Trophoblast cell (in vitro differentiated cells and primary cell): ENCODE data around the gene BRSK2.

ENCODE experiments used
- DNase-seq, 2 donors: peaks; one replicate each; pipeline ENCODE4 v3.0.0-alpha.2; 2016
- H2AFZ ChIP-seq: 2 replicates; pipeline ENCODE4 v1.6.1; 2013; ENCODE audit warnings: low read length, moderate library complexity, mild to moderate bottlenecking; ENCODE audit not compliant: insufficient read depth, poor library complexity
- H2AK5ac ChIP-seq: 2 replicates; pipeline ENCODE4 v1.6.1; 2013; ENCODE audit warnings: mild to moderate bottlenecking, low read length
- H2BK120ac ChIP-seq: 2 replicates; pipeline ENCODE4 v1.6.1; 2013; ENCODE audit warnings: low read length, mild to moderate bottlenecking, moderate library complexity; ENCODE audit not compliant: insufficient read depth, poor library complexity
- H2BK12ac ChIP-seq: 2 replicates; pipeline ENCODE4 v1.6.1; 2013; ENCODE audit warnings: mild to moderate bottlenecking, low read length, moderate library complexity
- H2BK5ac ChIP-seq: 2 replicates; pipeline ENCODE4 v1.6.1; 2013; ENCODE audit warnings: low read length, low read depth, moderate library complexity, mild to moderate bottlenecking; ENCODE audit not compliant: poor library complexity
- H3K14ac ChIP-seq: 2 replicates; pipeline ENCODE4 v1.6.1; 2013; ENCODE audit warnings: mild to moderate bottlenecking, low read length
- H3K18ac ChIP-seq: 2 replicates; pipeline ENCODE4 v1.6.1; 2013; ENCODE audit warnings: mild to moderate bottlenecking, low read length
- H3K23ac ChIP-seq: 2 replicates; pipeline ENCODE4 v1.6.1; 2013; ENCODE audit warnings: low read length
- H3K27ac ChIP-seq: 2 replicates; pipeline ENCODE4 v1.5.1; 2013; ENCODE audit warnings: low read depth, mild to moderate bottlenecking, inconsistent platforms, low read length, moderate library complexity
- H3K27me3 ChIP-seq: 2 replicates; pipeline ENCODE4 v1.6.1; 2013; ENCODE audit warnings: inconsistent platforms, mild to moderate bottlenecking, low read length, moderate library complexity; ENCODE audit not compliant: insufficient read depth
- H3K36me3 ChIP-seq, 2 experiments: 1 replicate in 1 of 2; 2 replicates in 1 of 2; pipeline ENCODE4 v1.6.1; 2013; ENCODE audit warnings: low read length in 2 of 2, mild to moderate bottlenecking in 2 of 2, moderate library complexity in 1 of 2; ENCODE audit not compliant: insufficient read depth in 2 of 2, control insufficient read depth in 1 of 2
- H3K4ac ChIP-seq: 2 replicates; pipeline ENCODE4 v1.6.1; 2013; ENCODE audit warnings: low read depth, mild to moderate bottlenecking, low read length, moderate library complexity
- H3K4me1 ChIP-seq, 2 experiments: 1 replicate in 1 of 2; 2 replicates in 1 of 2; pipeline ENCODE4 v1.6.1; 2013; ENCODE audit warnings: low read length in 2 of 2, mild to moderate bottlenecking in 2 of 2, moderate library complexity in 1 of 2; ENCODE audit not compliant: insufficient read depth in 2 of 2, control insufficient read depth in 1 of 2
- H3K4me2 ChIP-seq: 2 replicates; pipeline ENCODE4 v1.6.1; 2013; ENCODE audit warnings: inconsistent platforms, mild to moderate bottlenecking, low read length, moderate library complexity
- H3K4me3 ChIP-seq: 2 replicates; pipeline ENCODE4 v1.5.1; 2013; ENCODE audit warnings: mild to moderate bottlenecking, low read depth, low read length, inconsistent platforms
- H3K79me1 ChIP-seq: one replicate; pipeline ENCODE4 v1.6.1; 2013; ENCODE audit warnings: low read length
- H3K79me2 ChIP-seq: 2 replicates; pipeline ENCODE4 v1.6.1; 2013; ENCODE audit warnings: low read length, mild to moderate bottlenecking; ENCODE audit not compliant: control insufficient read depth, insufficient read depth, poor library complexity
- H3K9ac ChIP-seq: 2 replicates; pipeline ENCODE4 v1.6.1; 2013; ENCODE audit warnings: mild to moderate bottlenecking, low read length
- H3K9me3 ChIP-seq: 2 replicates; pipeline ENCODE4 v1.6.1; 2013; ENCODE audit warnings: low read depth, mild to moderate bottlenecking, control low read depth, inconsistent platforms, low read length; ENCODE audit not compliant: insufficient read depth
- H4K12ac ChIP-seq: 2 replicates; pipeline ENCODE4 v1.6.1; 2013; ENCODE audit warnings: low read depth, mild to moderate bottlenecking, low read length, moderate library complexity
- H4K8ac ChIP-seq: 2 replicates; pipeline ENCODE4 v1.6.1; 2013; ENCODE audit warnings: low read depth, mild to moderate bottlenecking, low read length, moderate library complexity
- H4K91ac ChIP-seq: one replicate; pipeline ENCODE4 v1.6.1; 2013; ENCODE audit warnings: low read depth, mild to moderate bottlenecking, low read length, moderate library complexity
- WGBS: extraction: QIAGEN DNeasy Blood & Tissue Kit; methylation state at CpG from one replicate; pipeline ENCODE4 v1.1.7; 2013; ENCODE audit warnings: missing lambda C conversion rate; ENCODE audit not compliant: insufficient read length, insufficient coverage; ENCODE audit errors: extremely low coverage; 5-methylcytosine and 5-hydroxymethylcytosine counted together

Gene BRSK2

DNA sequence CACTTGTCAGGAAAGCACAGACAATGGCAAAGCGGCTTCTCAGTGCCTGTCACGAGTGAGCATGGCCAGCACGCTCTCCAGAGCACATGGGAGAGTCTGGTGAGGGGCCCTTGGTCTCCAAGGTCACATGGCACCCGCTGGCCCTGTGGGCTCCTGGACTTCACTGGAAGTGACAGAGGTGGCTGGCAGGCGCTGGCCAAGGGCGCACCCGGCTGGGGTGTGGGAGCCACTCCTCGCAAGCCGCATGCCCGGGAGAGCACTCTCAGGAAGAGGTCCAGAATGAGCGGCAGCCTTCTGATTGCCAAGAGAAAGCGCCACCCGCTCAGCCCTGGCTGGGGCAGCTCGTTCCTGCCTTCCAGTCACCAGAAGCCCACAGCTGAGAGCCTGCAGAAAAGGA is 114.0 kb downstream of the BRSK2 start:
- Histone ChIP-seq H3K27ac (no peak overlapping the region), H4K91ac (no peak overlapping the region), H3K4ac (no peak overlapping the region), H3K4me2 (no peak overlapping the region), H3K9me3 (peaks cover 9% of the 10 kb centered on the region), H3K14ac (no peak overlapping the region), H3K36me3 (peaks cover 0 to 3% of the 10 kb centered on the region in 2 experiments), H3K4me1 (no peaks in the 10 kb centered on the region), H2BK120ac (no peak overlapping the region), H4K12ac (no peak overlapping the region), H3K18ac (no peak overlapping the region), H2AFZ (no peak overlapping the region), H2BK5ac (no peak overlapping the region), H3K79me2 (peaks cover 4% of the 10 kb centered on the region), H3K79me1 (no peaks in the 10 kb centered on the region), H3K4me3 (no peak overlapping the region), H2AK5ac (no peak overlapping the region), H3K23ac (no peak overlapping the region), H3K27me3 (no peaks in the 10 kb centered on the region), H2BK12ac (no peak overlapping the region), H4K8ac (no peak overlapping the region), H3K9ac (no peak overlapping the region)
- WGBS = no CpG with 5 or more reads among the region's 14 CpGs
- no peak for DNase-seq

GRCh38 chr11:1504138-1504537 is 114.4 kb downstream of the BRSK2 start:
- H2AK5ac ChIP-seq = no peak overlapping the region
- H3K27me3 ChIP-seq = no peaks in the 10 kb centered on the region
- H4K12ac ChIP-seq = no peak overlapping the region
- peaks cover 0 to 2% of the 10 kb centered on the region in 2 experiments for H3K36me3 ChIP-seq
- H3K4me3 ChIP-seq = no peak overlapping the region
- no peak overlapping the region for H4K8ac ChIP-seq
- no peak overlapping the region for H4K91ac ChIP-seq
- no peak overlapping the region for H2BK5ac ChIP-seq
- H3K4ac ChIP-seq = no peak overlapping the region
- H3K14ac ChIP-seq = no peak overlapping the region
- no peak overlapping the region for H2BK120ac ChIP-seq
- no peak for DNase-seq
- H3K18ac ChIP-seq = no peak overlapping the region
- H2BK12ac ChIP-seq = no peak overlapping the region
- H2AFZ ChIP-seq = no peak overlapping the region
- no peak overlapping the region for H3K4me2 ChIP-seq
- H3K27ac ChIP-seq = no peak overlapping the region
- no peak overlapping the region for H3K9ac ChIP-seq
- no peaks in the 10 kb centered on the region for H3K4me1 ChIP-seq
- H3K9me3 ChIP-seq = peaks cover 8% of the 10 kb centered on the region
- WGBS = no CpG with 5 or more reads among the region's 9 CpGs
- H3K79me1 ChIP-seq = no peaks in the 10 kb centered on the region
- peaks cover 4% of the 10 kb centered on the region for H3K79me2 ChIP-seq
- H3K23ac ChIP-seq = no peak overlapping the region

DNA sequence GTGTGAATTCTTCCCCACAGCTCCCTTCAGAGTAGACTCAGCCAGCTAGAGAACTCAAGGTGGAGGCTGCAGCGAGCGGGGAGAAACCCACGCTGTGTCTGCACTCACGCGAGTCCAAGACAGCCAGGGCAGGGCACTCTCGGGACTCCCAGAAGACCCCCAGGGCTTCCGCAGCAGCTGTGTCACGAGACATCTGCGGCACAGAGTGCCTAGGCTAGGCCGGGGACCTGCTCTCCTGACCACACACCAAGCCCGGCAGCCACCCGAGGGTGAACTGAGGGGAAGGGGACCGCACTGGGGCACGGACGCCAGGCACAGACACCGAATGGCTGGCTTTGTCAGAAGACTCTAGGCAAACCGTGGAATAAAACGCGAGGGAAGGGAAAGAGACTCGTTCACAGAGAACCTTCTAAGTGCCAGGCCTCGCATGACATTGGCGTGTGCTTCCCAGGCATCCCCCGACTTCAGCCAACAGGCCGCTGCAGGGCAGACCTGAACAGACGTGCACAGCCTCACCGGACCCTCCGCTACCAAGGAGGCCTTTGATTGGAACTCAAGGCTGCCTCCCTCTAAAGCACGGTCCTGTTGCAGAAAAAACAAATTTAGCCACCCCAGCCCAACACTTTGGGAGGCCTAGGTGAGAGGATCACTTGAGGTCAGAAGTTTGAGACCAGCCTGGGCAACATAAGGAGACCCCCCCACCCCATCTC is 115.0 kb downstream of the BRSK2 start:
- H3K9ac ChIP-seq = no peak overlapping the region
- no peak overlapping the region for H3K4me2 ChIP-seq
- H3K79me1 ChIP-seq = no peaks in the 10 kb centered on the region
- no peak overlapping the region for H2AK5ac ChIP-seq
- no peak overlapping the region for H3K23ac ChIP-seq
- H3K79me2 ChIP-seq = peaks cover 4% of the 10 kb centered on the region
- no peaks in the 10 kb centered on the region for H3K36me3 ChIP-seq
- H3K9me3 ChIP-seq = peaks cover 2% of the 10 kb centered on the region
- no peaks in the 10 kb centered on the region for H3K27me3 ChIP-seq
- H3K14ac ChIP-seq = no peak overlapping the region
- no peak overlapping the region for H3K4me3 ChIP-seq
- no peak overlapping the region for H4K91ac ChIP-seq
- H2AFZ ChIP-seq = no peak overlapping the region
- no peak overlapping the region for H3K27ac ChIP-seq
- no peak overlapping the region for H3K4ac ChIP-seq
- no peak overlapping the region for H4K12ac ChIP-seq
- no CpG with 5 or more reads among the region's 28 CpGs for WGBS
- no peak overlapping the region for H3K18ac ChIP-seq
- H2BK120ac ChIP-seq = no peak overlapping the region
- H4K8ac ChIP-seq = no peak overlapping the region
- H2BK5ac ChIP-seq = no peak overlapping the region
- no peak for DNase-seq
- no peaks in the 10 kb centered on the region for H3K4me1 ChIP-seq
- H2BK12ac ChIP-seq = no peak overlapping the region

DNA sequence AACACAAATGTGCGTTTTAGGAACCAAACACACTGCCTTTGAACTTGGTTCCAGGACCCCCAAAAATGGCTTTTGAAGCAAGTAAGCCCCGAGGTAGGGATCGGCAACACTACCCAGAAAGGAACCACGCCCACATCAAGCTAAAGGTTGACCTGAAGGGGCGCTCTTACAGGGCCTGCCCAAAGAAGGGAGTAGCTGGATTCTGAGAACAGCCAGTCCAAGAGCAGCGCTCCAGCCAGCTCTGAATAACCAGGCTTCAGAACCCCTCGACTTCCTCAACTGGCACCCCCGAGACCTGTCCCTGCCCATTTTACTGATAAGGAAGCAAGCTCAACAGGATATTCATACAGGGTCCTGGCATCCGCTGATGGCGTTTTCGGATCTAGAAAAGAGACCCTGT is 115.7 kb downstream of the BRSK2 start:
- Histone ChIP-seq H3K18ac (no peak overlapping the region), H4K91ac (no peak overlapping the region), H2AK5ac (no peak overlapping the region), H3K4me1 (no peaks in the 10 kb centered on the region), H3K9me3 (no peaks in the 10 kb centered on the region), H2AFZ (no peak overlapping the region), H3K4me3 (no peak overlapping the region), H3K4me2 (no peak overlapping the region), H4K12ac (no peak overlapping the region), H3K4ac (no peak overlapping the region), H2BK12ac (no peak overlapping the region), H3K14ac (no peak overlapping the region), H3K79me1 (no peaks in the 10 kb centered on the region), H3K27ac (no peak overlapping the region), H4K8ac (no peak overlapping the region), H3K27me3 (no peaks in the 10 kb centered on the region), H2BK5ac (no peak overlapping the region), H3K79me2 (peaks cover 4% of the 10 kb centered on the region), H3K23ac (no peak overlapping the region), H2BK120ac (no peak overlapping the region), H3K9ac (no peak overlapping the region), H3K36me3 (no peaks in the 10 kb centered on the region)
- no CpG with 5 or more reads among the region's 11 CpGs for WGBS
- peak in 1 of 2 donors; percentile 18 for DNase-seq
